WTC11 (cell line): ENCODE results near the gene CRTC2. TPM values are rescaled to one million over a fixed set of nuclear protein-coding genes. Genes with fewer than 3 reads are reported as not detected.

Experiments
- ATAC-seq: fragments of 200-7000 bp; cut with Tn5 transposase; 2 replicates; pipeline ENCODE4 v1.10.0; 2021; ENCODE audit warnings: mild to moderate bottlenecking, moderate library complexity
- CTCF ChIA-PET: fragments of 300-600 bp; sonication (Branson Sonifier 250); formaldehyde crosslinking; loops from one replicate; lab custom pipeline; 2021; ENCODE audit warnings: antibody characterized with exemption; lab: Charles Lee
- POLR2A ChIA-PET: fragments of 350-600 bp; sonication (Branson Sonifier 250); formaldehyde crosslinking; loops from one replicate; lab custom pipeline; 2021; ENCODE audit warnings: antibody characterized with exemption; lab: Charles Lee
- DNase-seq: peaks from one replicate; pipeline ENCODE4 v3.0.0; 2021; ENCODE audit warnings: low spot score
- H3K27ac Mint-ChIP-seq: 2 replicates; pipeline ENCODE4 v1.8.0; 2021; ENCODE audit warnings: mixed read lengths
- H3K27me3 Mint-ChIP-seq: 2 replicates; pipeline ENCODE4 v1.8.0; 2021; ENCODE audit warnings: low read depth, mild to moderate bottlenecking, moderate library complexity, mixed read lengths
- H3K36me3 Mint-ChIP-seq: 2 replicates; pipeline ENCODE4 v1.8.0; 2021; ENCODE audit warnings: mixed read lengths
- H3K4me1 Mint-ChIP-seq: 2 replicates; pipeline ENCODE4 v1.8.0; 2022; ENCODE audit warnings: mixed read lengths
- H3K4me3 Mint-ChIP-seq: 2 replicates; pipeline ENCODE4 v1.8.0; 2021; ENCODE audit warnings: mild to moderate bottlenecking, moderate library complexity, mixed read lengths
- H3K9me3 Mint-ChIP-seq: 2 replicates; pipeline ENCODE4 v1.8.0; 2021; ENCODE audit warnings: mixed read lengths
- AFF4 ChIP-seq: sonication (generic); formaldehyde crosslinking; IDR thresholded peaks from 2 replicates; pipeline ENCODE4 v1.8.1; 2023; ENCODE audit warnings: mild to moderate bottlenecking, missing genetic modification reagents, borderline replicate concordance
- ARID4B ChIP-seq: sonication (generic); formaldehyde crosslinking; IDR thresholded peaks from 2 replicates; pipeline ENCODE4 v1.8.0; 2023; ENCODE audit warnings: missing genetic modification reagents, mild to moderate bottlenecking, borderline replicate concordance
- CREB1 ChIP-seq: sonication (generic); formaldehyde crosslinking; IDR thresholded peaks from 2 replicates; pipeline ENCODE4 v1.8.0; 2023; ENCODE audit warnings: mild to moderate bottlenecking, missing genetic modification reagents
- E2F5 ChIP-seq: sonication (generic); formaldehyde crosslinking; IDR thresholded peaks from 2 replicates; pipeline ENCODE4 v1.8.1; 2022; ENCODE audit warnings: mild to moderate bottlenecking, moderate library complexity, missing genetic modification reagents
- ESRRA ChIP-seq: sonication (generic); formaldehyde crosslinking; IDR thresholded peaks from 2 replicates; pipeline ENCODE4 v1.8.1; 2022; ENCODE audit warnings: mild to moderate bottlenecking, missing genetic modification reagents, borderline replicate concordance
- GABPB1 ChIP-seq: sonication (generic); formaldehyde crosslinking; IDR thresholded peaks from 2 replicates; pipeline ENCODE4 v1.8.1; 2023; ENCODE audit warnings: mild to moderate bottlenecking, missing genetic modification reagents
- KAT7 ChIP-seq: sonication (generic); formaldehyde crosslinking; IDR thresholded peaks from 2 replicates; pipeline ENCODE4 v1.8.1; 2023; ENCODE audit warnings: missing genetic modification reagents, mild to moderate bottlenecking, borderline replicate concordance
- NFYB ChIP-seq: sonication (generic); formaldehyde crosslinking; conservative IDR thresholded peaks from 2 replicates; pipeline ENCODE4 v1.8.0; 2022; ENCODE audit warnings: low read depth, missing genetic modification reagents
- NR3C1 ChIP-seq: sonication (generic); formaldehyde crosslinking; conservative IDR thresholded peaks from 2 replicates; pipeline ENCODE4 v1.8.1; 2023; ENCODE audit warnings: low read depth, mild to moderate bottlenecking, missing genetic modification reagents
- SMAD3 ChIP-seq: sonication (generic); formaldehyde crosslinking; IDR thresholded peaks from 2 replicates; pipeline ENCODE4 v1.8.0; 2022; ENCODE audit warnings: missing genetic modification reagents, mild to moderate bottlenecking, borderline replicate concordance
- SMAD4 ChIP-seq: sonication (generic); formaldehyde crosslinking; IDR thresholded peaks from 2 replicates; pipeline ENCODE4 v1.8.0; 2022; ENCODE audit warnings: mild to moderate bottlenecking, missing genetic modification reagents
- SOX15 ChIP-seq: fragments of 250-450 bp; sonication (Bioruptor Pico); IDR thresholded peaks from 2 replicates; pipeline ENCODE4 v1.9.0; 2021; ENCODE audit warnings: mild to moderate bottlenecking
- STAT6 ChIP-seq: sonication (generic); formaldehyde crosslinking; conservative IDR thresholded peaks from 2 replicates; pipeline ENCODE4 v1.8.1; 2023; ENCODE audit warnings: mild to moderate bottlenecking, low read depth, missing genetic modification reagents, moderate library complexity
- USF2 ChIP-seq: sonication (generic); formaldehyde crosslinking; IDR thresholded peaks from 2 replicates; pipeline ENCODE4 v1.8.1; 2023; ENCODE audit warnings: mild to moderate bottlenecking, missing genetic modification reagents, moderate library complexity
- ZNF138 ChIP-seq: sonication (generic); formaldehyde crosslinking; conservative IDR thresholded peaks from 2 replicates; pipeline ENCODE4 v1.8.1; 2022; ENCODE audit warnings: mild to moderate bottlenecking, moderate library complexity, missing genetic modification reagents
- ZNF263 ChIP-seq: sonication (generic); formaldehyde crosslinking; IDR thresholded peaks from 2 replicates; pipeline ENCODE4 v1.8.1; 2022; ENCODE audit warnings: low read depth, mild to moderate bottlenecking, moderate library complexity, missing genetic modification reagents
- total RNA-seq: library from RNA; stranded (reverse); gene quantifications from 3 replicates; pipeline ENCODE4 v1.2.3, GENCODE V29; 2021

The CRTC2 gene
- total RNA-seq, 1 experiment from 2014 or later, result 43.7 TPM

GRCh38 chr1:153954826-153955225, 3.6 kb downstream of the CRTC2 start (continued):
- TF ChIP-seq STAT6 (CRISPR knock-in tag), result no peak
- TF ChIP-seq ARID4B (CRISPR knock-in tag), result no peak
- no peak for TF ChIP-seq CREB1 (CRISPR knock-in tag)
- no peak for TF ChIP-seq SMAD3 (CRISPR knock-in tag)
- TF ChIP-seq SMAD4 (CRISPR knock-in tag), result no peak
- no peak for TF ChIP-seq NR3C1 (CRISPR knock-in tag)
- no peak for TF ChIP-seq ESRRA (CRISPR knock-in tag)
- no peak for TF ChIP-seq AFF4 (CRISPR knock-in tag)

- Mint-ChIP-seq H3K27ac (peak overlapping the region; percentile 32; the same call in 1 of the 2 replicates), H3K4me1 (peaks cover 17% of the 10 kb centered on the region), H3K4me3 (no peak overlapping the region), H3K36me3 (peaks cover 30% of the 10 kb centered on the region), H3K27me3 (no peaks in the 10 kb centered on the region), H3K9me3 (no peaks in the 10 kb centered on the region)
- ATAC-seq (no peak), DNase-seq (no peak)
- TF ChIP-seq NFYB, result no peak
- TF ChIP-seq USF2 (CRISPR knock-in tag), result no peak
- TF ChIP-seq ZNF138 (CRISPR knock-in tag), result no peak
- TF ChIP-seq E2F5 (CRISPR knock-in tag), result no peak
- no peak for TF ChIP-seq SOX15 (CRISPR knock-in tag)
- TF ChIP-seq GABPB1 (CRISPR knock-in tag), result 0 out of 2 replicates have a peak, but pooled peaks have one; percentile 19
- no peak for TF ChIP-seq KAT7 (CRISPR knock-in tag)
- TF ChIP-seq ZNF263, result no peak
- ChIA-PET POLR2A (interaction anchor here (0.5 to 2.7 kb wide), 4 partner anchors 9 to 31 kb away, joined by 3 to 6 read pairs (median 3); partner anchors contain the start of genes CREB3L4, GATAD2B and SLC39A1), CTCF (interaction anchor here (2.8 kb wide), 1 partner anchor 8 kb away, joined by 15 read pairs; the partner anchor contains the start of gene DENND4B)
Observed at GRCh38 chr1:153953859-153954365, 4.5 kb downstream of the CRTC2 start.
